Thyroid gland (tissue), 4 donors: ENCODE results near the gene ZNF385B. TPM values are rescaled to one million over a fixed set of nuclear protein-coding genes. Genes with fewer than 3 reads are reported as not detected.

Experiments
- DNase-seq, 2 donors: peaks; one replicate each; pipeline ENCODE4 v3.0.0-alpha.2; 2019
- H3K27ac ChIP-seq, 3 donors: fragments of 200-600 bp; sonication (generic); 1 replicate in 2 of 3; 2 replicates in 1 of 3; pipeline ENCODE4 v1.5.1; 2016 to 2019; ENCODE audit warnings: mild to moderate bottlenecking in 1 of 3, moderate library complexity in 1 of 3
- H3K27me3 ChIP-seq: fragments of 200-600 bp; sonication (generic); one replicate; pipeline ENCODE4 v1.5.1; 2019
- H3K36me3 ChIP-seq, 2 donors: fragments of 200-600 bp; sonication (generic); one replicate each; pipeline ENCODE4 v1.5.1; 2016 to 2019
- H3K4me1 ChIP-seq, 2 donors: fragments of 200-600 bp; sonication (generic); one replicate each; pipeline ENCODE4 v1.5.1; 2017 to 2019
- H3K4me3 ChIP-seq, 3 donors: fragments of 200-600 bp; sonication (generic); replicated peaks in 1 of 3; 1 replicate in 2 of 3; 2 replicates in 1 of 3; pipeline ENCODE4 v1.5.1; 2016; ENCODE audit warnings: mild to moderate bottlenecking in 1 of 3
- H3K9me3 ChIP-seq: fragments of 200-600 bp; sonication (generic); one replicate; pipeline ENCODE4 v1.5.1; 2017
- POLR2A ChIP-seq, 2 donors: fragments of 450-650 bp; IDR thresholded peaks; one replicate each; pipeline ENCODE4 v1.6.1; 2017; ENCODE audit warnings: antibody characterized with exemption in 2 of 2, mild to moderate bottlenecking in 2 of 2, moderate library complexity in 1 of 2
- WGBS, 2 donors: methylation state at CpG; one replicate each; pipeline ENCODE4 v1.1.5; 2017; 5-methylcytosine and 5-hydroxymethylcytosine counted together
- intact Hi-C: fragments of 100-400 bp; cut with DNase I; formaldehyde crosslinking; loops from one replicate; pipeline ENCODE4 v1.15.1; 2023
- total RNA-seq, 4 donors: library from RNA; depleted of rRNA; stranded (reverse); fragments of >200 nt; gene quantifications; one replicate each; pipeline ENCODE4 v1.2.3, GENCODE V29; 2016
- TF ChIP-seq, protein P1 (sequence below), 6 experiments: fragments of 200-600 bp in 3 of 6; fragments of 450-650 bp in 3 of 6; sonication (generic) in 3 of 6; IDR thresholded peaks; one replicate each; pipeline ENCODE4 v1.5.1; 2016 to 2019; ENCODE audit warnings: antibody characterized with exemption in 6 of 6, mild to moderate bottlenecking in 2 of 6, inconsistent platforms in 1 of 6, moderate library complexity in 1 of 6

The ZNF385B gene
- total RNA-seq, 4 donors from 2014 or later, result 1.3 to 2.8 (median 1.8) TPM

DNA sequence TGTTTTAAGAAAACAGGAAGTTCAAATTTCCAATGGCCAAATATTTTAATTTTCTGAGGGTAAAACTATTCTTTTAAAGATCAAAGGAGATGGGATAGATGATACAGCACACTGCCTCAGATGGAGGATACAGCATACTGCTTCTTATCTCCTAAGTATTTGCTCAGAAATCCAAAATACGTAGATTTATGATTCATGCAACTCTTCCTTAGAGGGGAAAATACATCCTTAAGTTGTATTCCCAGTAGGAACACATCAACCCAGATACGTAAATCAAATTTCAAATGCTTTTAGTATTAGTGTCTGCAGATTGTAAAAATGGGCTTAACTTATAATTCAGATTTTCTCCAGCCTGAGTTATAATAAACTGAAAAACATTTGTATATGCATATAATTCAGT lies 235.2 kb downstream of the ZNF385B start:
- H3K9me3 ChIP-seq, result no peaks in the 10 kb centered on the region

DNA sequence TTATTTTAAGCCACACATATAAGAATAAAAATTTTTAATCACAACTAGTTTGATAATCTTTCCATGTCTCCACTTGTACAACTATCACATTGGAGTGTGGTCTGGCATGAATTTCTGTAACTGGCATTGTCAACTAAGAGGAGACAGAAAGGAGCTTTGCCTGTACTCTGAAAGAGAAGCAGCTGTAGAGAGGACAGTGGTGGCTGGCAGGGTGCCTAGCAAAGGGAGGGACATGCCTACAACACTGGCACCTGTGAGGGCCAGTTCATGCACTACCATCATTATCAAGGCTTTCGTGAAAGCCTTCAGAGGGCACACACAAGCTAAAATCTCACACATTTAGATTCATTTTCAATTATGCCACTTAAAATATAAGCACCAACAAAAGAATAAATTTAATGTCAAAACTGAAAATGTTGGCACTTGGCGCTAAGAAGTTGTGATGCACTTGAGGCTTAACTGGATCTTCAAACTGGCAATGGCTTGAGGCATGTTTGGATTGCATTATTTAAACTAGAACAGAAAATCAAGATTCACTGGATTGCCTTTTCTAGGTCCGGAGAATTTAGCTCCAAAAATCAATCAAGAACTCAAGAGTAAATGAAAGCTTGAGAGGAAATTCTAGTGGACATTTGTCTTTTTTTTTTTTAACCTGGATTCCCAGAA lies 238.6 kb downstream of the ZNF385B start:
- H3K36me3 ChIP-seq, result no peaks in the 10 kb centered on the region
- H3K4me3 ChIP-seq, result no peak overlapping the region
- TF ChIP-seq, protein P1, sequence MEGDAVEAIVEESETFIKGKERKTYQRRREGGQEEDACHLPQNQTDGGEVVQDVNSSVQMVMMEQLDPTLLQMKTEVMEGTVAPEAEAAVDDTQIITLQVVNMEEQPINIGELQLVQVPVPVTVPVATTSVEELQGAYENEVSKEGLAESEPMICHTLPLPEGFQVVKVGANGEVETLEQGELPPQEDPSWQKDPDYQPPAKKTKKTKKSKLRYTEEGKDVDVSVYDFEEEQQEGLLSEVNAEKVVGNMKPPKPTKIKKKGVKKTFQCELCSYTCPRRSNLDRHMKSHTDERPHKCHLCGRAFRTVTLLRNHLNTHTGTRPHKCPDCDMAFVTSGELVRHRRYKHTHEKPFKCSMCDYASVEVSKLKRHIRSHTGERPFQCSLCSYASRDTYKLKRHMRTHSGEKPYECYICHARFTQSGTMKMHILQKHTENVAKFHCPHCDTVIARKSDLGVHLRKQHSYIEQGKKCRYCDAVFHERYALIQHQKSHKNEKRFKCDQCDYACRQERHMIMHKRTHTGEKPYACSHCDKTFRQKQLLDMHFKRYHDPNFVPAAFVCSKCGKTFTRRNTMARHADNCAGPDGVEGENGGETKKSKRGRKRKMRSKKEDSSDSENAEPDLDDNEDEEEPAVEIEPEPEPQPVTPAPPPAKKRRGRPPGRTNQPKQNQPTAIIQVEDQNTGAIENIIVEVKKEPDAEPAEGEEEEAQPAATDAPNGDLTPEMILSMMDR (IDR thresholded peaks at IDR 0.05), result no peak
- no peak for TF ChIP-seq POLR2A (IDR thresholded peaks at IDR 0.05)
- intact Hi-C loops, result no loop called here
- no peaks in the 10 kb centered on the region for H3K27me3 ChIP-seq
- no peak for DNase-seq
- no peaks in the 10 kb centered on the region for H3K9me3 ChIP-seq
- H3K4me1 ChIP-seq, result no peaks in the 10 kb centered on the region
- WGBS, 2 donors, result 88 to 89% methylated on average over 3 of the region's 3 CpGs
- H3K27ac ChIP-seq, result no peak overlapping the region

More for the DNA sequence above, 235.2 kb downstream of the ZNF385B start:
- Histone ChIP-seq H3K4me3 (no peak overlapping the region), H3K36me3 (no peaks in the 10 kb centered on the region), H3K4me1 (no peaks in the 10 kb centered on the region), H3K27ac (no peak overlapping the region), H3K27me3 (no peaks in the 10 kb centered on the region)
- no peak for DNase-seq
- intact Hi-C loops, result no loop called here
- WGBS, 2 donors, result 72 to 87% methylated on average over 2 of the region's 2 CpGs
- no peak for TF ChIP-seq POLR2A (IDR thresholded peaks at IDR 0.05)

DNA sequence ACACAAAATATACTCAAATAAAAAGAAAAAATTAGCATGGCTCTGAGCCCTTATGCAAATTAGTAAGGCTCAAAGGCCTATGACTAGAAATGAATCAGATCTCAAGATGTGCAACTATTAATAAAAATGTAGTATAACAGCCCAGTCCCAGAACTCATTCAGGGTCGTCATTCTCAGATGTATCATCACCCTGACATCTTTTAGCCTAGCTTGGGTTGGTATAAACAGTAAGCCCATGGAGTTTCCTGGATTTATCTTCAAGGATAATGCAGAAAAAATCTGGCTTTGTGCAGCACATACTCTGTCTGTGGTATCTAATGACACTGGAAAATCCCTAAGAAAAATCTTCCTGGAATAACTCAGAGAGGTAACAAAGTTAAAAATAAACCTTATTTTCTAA lies 239.3 kb downstream of the ZNF385B start:
- H3K27ac ChIP-seq, result no peak overlapping the region
- no peak for DNase-seq
- H3K4me3 ChIP-seq, result no peak overlapping the region
- no peaks in the 10 kb centered on the region for H3K9me3 ChIP-seq
- no peaks in the 10 kb centered on the region for H3K27me3 ChIP-seq
- whole genome bisulfite sequencing, 2 donors, result 54 to 67% methylated on average over 1 of the region's 1 CpG
- no peaks in the 10 kb centered on the region for H3K36me3 ChIP-seq
- no peaks in the 10 kb centered on the region for H3K4me1 ChIP-seq
- intact Hi-C loops, result no loop called here
- TF ChIP-seq, protein P1 (IDR thresholded peaks at IDR 0.05), result no peak
- no peak for TF ChIP-seq POLR2A (IDR thresholded peaks at IDR 0.05)

DNA sequence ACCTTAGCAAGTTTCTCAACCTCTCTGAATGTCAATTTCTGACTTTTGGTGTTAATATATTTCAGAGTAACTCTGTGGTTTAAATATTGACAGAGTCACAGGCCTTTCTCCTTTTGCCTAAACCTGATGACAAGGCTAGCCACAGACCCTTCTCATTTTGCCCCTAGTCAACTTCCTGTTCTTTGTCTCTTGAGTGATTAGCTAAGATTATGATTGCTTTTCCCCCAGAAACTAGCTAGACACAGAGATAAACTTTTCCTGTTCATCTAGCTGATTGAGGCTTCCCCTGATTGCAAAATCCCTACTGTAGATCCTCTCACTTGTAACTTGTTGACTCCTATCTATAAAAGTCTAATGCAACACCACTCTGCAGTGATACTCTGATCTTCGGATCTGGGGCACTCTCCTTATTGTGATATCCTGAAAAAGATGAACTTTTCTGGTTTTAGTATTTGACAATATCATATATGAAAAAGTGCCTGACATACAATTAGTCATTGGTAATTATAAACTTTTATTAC lies 241.4 kb downstream of the ZNF385B start:
- intact Hi-C loops, result no loop called here
- WGBS, 2 donors, result 94 to 95% methylated on average over 1 of the region's 1 CpG

DNA sequence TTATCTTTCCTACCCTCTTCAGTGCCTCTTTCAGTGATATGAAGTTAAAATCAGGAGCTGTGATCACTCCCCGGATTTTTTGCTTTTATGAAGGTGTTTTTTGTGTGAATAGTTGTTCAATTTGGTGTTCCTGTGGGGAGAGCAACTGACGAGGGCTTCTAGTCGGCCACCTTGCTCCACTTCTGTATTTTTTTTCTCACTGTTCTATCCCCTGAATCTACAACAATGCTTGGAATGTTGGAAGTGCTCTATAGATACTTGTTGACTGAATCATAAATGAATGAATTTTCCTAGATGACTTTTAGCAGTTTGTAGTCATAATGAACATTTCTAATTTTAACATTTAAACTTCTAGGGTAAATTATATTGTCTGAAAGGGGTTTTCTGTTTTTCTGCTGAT lies 247.3 kb downstream of the ZNF385B start:
- 79 to 89% methylated on average over 3 of the region's 3 CpGs for WGBS, 2 donors
- TF ChIP-seq, protein P1 (IDR thresholded peaks at IDR 0.05), result no peak
- no peak for TF ChIP-seq POLR2A (IDR thresholded peaks at IDR 0.05)
- no peak overlapping the region for H3K27ac ChIP-seq
- peaks cover 4 to 16% of the 10 kb centered on the region in 2 donors for H3K4me1 ChIP-seq
- no peak overlapping the region for H3K4me3 ChIP-seq
- no peak for DNase-seq
- intact Hi-C loops, result no loop called here
- H3K36me3 ChIP-seq, result no peaks in the 10 kb centered on the region
- H3K9me3 ChIP-seq, result no peaks in the 10 kb centered on the region
- H3K27me3 ChIP-seq, result no peaks in the 10 kb centered on the region

More for the DNA sequence above, 241.4 kb downstream of the ZNF385B start:
- TF ChIP-seq, protein P1 (IDR thresholded peaks at IDR 0.05), result no peak
- TF ChIP-seq POLR2A (IDR thresholded peaks at IDR 0.05), result no peak
- H3K9me3 ChIP-seq, result no peaks in the 10 kb centered on the region
- H3K27ac ChIP-seq, result no peak overlapping the region
- H3K4me3 ChIP-seq, result no peak overlapping the region
- no peak for DNase-seq
- H3K36me3 ChIP-seq, result no peaks in the 10 kb centered on the region
- H3K27me3 ChIP-seq, result no peaks in the 10 kb centered on the region
- H3K4me1 ChIP-seq, result no peaks in the 10 kb centered on the region
